ENCODE measurements around the gene ANXA10.

ANXA10 gene

GRCh38 chr4:168163106-168163505 is 70.8 kb downstream of the ANXA10 start:
- no peak for DNase-seq (ENCODE audit: low read depth)
- TF ChIP-seq CTCF (IDR thresholded peaks at IDR 0.05; ENCODE audit: low read depth, low read length) (no peak), MYC (IDR thresholded peaks at IDR 0.05; ENCODE audit: low read depth, low read length) (no peak), POLR2A (IDR thresholded peaks at IDR 0.05; ENCODE audit: extremely low read depth, insufficient read length) (no peak)
- TF ChIP-seq, protein P1, sequence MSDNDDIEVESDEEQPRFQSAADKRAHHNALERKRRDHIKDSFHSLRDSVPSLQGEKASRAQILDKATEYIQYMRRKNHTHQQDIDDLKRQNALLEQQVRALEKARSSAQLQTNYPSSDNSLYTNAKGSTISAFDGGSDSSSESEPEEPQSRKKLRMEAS (IDR thresholded peaks at IDR 0.05; ENCODE audit: low read depth, low read length), result no peak

GRCh38 chr4:168164045-168164444 is 71.7 kb downstream of the ANXA10 start:
- no peak overlapping the region for H3K4me3 ChIP-seq (ENCODE audit: low read depth, low read length)
- no peak for DNase-seq (ENCODE audit: low read depth)
- TF ChIP-seq CTCF (IDR thresholded peaks at IDR 0.05; ENCODE audit: low read depth, low read length), result no peak
- TF ChIP-seq, protein P1 (IDR thresholded peaks at IDR 0.05; ENCODE audit: low read depth, low read length), result no peak

More at GRCh38 chr4:168163106-168163505, 70.8 kb downstream of the ANXA10 start:
- no peak overlapping the region for H3K4me3 ChIP-seq (ENCODE audit: low read depth, low read length)

- H3K4me3 ChIP-seq (ENCODE audit: low read depth, low read length), result no peak overlapping the region
- DNase-seq (ENCODE audit: low read depth), result no peak
- TF ChIP-seq MYC (IDR thresholded peaks at IDR 0.05; ENCODE audit: low read depth, low read length) (no peak), POLR2A (IDR thresholded peaks at IDR 0.05; ENCODE audit: extremely low read depth, insufficient read length) (no peak), CTCF (IDR thresholded peaks at IDR 0.05; ENCODE audit: low read depth, low read length) (no peak)
- TF ChIP-seq, protein P1 (IDR thresholded peaks at IDR 0.05; ENCODE audit: low read depth, low read length), result no peak
Observed at GRCh38 chr4:168164915-168165548, 72.7 kb downstream of the ANXA10 start.

DNA sequence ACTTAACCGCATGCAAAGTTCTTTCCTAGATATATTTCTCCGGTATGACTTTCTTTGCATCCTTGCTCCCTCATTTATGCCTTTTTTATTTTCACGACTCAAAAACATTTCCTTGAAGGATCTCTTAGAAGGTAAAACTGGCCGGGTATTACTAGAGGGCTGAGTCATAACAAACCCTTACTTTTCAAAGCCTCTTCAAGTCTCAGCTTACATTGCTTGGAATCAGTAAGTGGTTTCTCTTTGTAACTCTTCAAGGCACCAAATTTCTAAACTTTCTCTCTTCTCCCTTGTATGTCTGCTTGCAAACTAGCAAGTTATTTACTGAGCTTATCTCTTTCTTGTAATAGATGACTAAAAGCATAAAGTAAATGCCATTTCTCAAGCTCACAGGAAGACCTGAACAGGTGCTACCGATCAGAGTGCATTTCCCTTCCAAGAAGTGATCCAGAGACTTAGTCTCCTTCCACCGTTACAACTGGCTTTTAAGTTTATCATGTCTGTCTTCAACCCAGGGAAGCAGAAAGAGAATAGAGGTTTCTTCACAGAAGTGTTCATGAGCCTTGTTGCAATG is 75.5 kb downstream of the ANXA10 start:
- no peak for TF ChIP-seq MYC (IDR thresholded peaks at IDR 0.05; ENCODE audit: low read depth, low read length)
- no peak for TF ChIP-seq POLR2A (IDR thresholded peaks at IDR 0.05; ENCODE audit: extremely low read depth, insufficient read length)
- TF ChIP-seq, protein P1 (IDR thresholded peaks at IDR 0.05; ENCODE audit: low read depth, low read length), result no peak
- no peak for TF ChIP-seq CTCF (IDR thresholded peaks at IDR 0.05; ENCODE audit: low read depth, low read length)
- no peak overlapping the region for H3K4me3 ChIP-seq (ENCODE audit: low read depth, low read length)
- DNase-seq (ENCODE audit: low read depth), result no peak

DNA sequence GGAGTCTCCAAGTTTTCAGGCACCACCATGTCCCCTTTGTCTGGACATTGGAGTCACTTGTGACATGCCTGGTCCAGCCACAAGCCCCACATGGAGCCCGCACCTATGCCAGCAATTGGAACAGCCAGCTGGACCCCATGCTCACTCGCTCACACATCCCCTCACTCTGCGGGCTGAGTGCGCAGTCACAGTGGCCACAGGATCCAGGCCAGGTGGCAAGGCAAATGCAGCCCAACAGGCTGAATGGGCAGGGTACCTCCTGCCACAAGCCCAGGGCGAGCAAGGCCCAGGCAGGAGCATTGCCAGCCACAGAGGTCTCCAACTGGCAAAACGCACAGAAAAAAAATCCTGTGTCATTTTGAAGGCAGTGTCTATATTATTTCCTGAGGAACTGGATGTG is 82.0 kb downstream of the ANXA10 start:
- no peak for DNase-seq (ENCODE audit: low read depth)
- TF ChIP-seq MYC (IDR thresholded peaks at IDR 0.05; ENCODE audit: low read depth, low read length) (no peak), POLR2A (IDR thresholded peaks at IDR 0.05; ENCODE audit: extremely low read depth, insufficient read length) (no peak), CTCF (IDR thresholded peaks at IDR 0.05; ENCODE audit: low read depth, low read length) (no peak)
- TF ChIP-seq, protein P1 (IDR thresholded peaks at IDR 0.05; ENCODE audit: low read depth, low read length), result no peak

More for the DNA sequence above, 82.0 kb downstream of the ANXA10 start:
- H3K4me3 ChIP-seq (ENCODE audit: low read depth, low read length), result no peak overlapping the region

Measured in NB4 (cell line).